ENCODE results near the gene FSTL1. TPM values are rescaled to one million over a fixed set of nuclear protein-coding genes. Genes with fewer than 3 reads are reported as not detected.

Gene FSTL1
- total RNA-seq, 1 experiment from 2014 or later = 20.7 TPM

DNA sequence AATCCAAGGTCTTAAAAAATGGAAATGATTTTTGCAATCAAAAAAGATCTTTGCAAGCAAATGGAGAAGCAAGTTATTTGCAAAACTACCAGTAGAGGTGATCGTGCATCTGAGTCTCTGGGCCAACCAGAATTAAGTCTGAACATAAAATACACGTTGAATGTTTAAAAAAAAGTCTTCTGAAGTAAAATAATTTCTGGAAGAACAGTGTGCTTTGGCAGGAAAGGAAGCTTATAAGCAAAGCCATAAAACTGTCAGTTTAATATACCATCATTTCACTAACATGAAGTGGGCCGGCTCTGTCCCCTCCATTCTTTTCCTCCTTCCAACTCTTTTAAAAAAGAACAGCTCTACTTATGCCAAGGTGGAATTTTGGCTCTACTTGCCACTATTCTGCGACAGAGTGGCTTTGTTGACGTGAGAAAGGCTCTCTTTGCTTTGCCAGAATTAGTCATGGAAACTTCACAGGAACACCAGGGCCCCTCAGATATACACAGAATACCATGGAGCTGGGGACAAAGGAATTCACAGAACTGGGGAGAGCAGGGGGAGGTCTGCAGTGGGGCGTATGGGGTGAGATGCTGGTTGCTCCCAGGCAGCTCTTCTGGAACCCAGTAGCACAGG, 29.8 kb downstream of the FSTL1 start:
- no TSS peak for BruUV-seq (replicated peaks)
- Histone ChIP-seq H3K27ac (ENCODE audit: low read depth, low read length) (no peak overlapping the region), H4K20me1 (ENCODE audit: insufficient read depth) (no peaks in the 10 kb centered on the region), H3K79me2 (ENCODE audit: insufficient read depth, low read length) (no peaks in the 10 kb centered on the region), H3K9ac (ENCODE audit: low read length) (no peak overlapping the region), H3K9me2 (ENCODE audit: insufficient read depth) (no peaks in the 10 kb centered on the region), H3K9me3 (ENCODE audit: control insufficient read depth in 1 of 2, insufficient read depth in 1 of 2, low read depth in 1 of 2, low read length in 2 of 2) (no peaks in the 10 kb centered on the region), H2AFZ (ENCODE audit: low read depth, low read length, poor library complexity, severe bottlenecking) (no peak overlapping the region), H3K4me1 (ENCODE audit: control insufficient read depth in 1 of 2, insufficient read depth in 2 of 2, low read length in 2 of 2) (peaks cover 9 to 23% of the 10 kb centered on the region in 2 experiments), H3K4me3 (replicated peaks in 1 of 2; ENCODE audit: low read depth in 1 of 2, low read length in 2 of 2) (no peak overlapping the region), H3K4me2 (ENCODE audit: low read length) (no peak overlapping the region), H3K27me3 (ENCODE audit: insufficient read depth, low read length) (no peaks in the 10 kb centered on the region), H3K36me3 (ENCODE audit: control insufficient read depth in 1 of 2, insufficient read depth in 2 of 2, low read length in 2 of 2) (no peaks in the 10 kb centered on the region)
- ATAC-seq (no peak), DNase-seq (ENCODE audit: low read depth, low spot score) (no peak)
- ChIA-PET RAD21 (ENCODE audit: low non-redundant PET in 1 of 2, low total read pairs in 2 of 2, uncharacterized antibody in 2 of 2, unreplicated experiment in 2 of 2) (no interaction called here), CTCF (interaction anchor here (0.6 to 7.2 kb wide), 2 partner anchors 137 to 1126 kb away, joined by 3 to 157 read pairs; no protein-coding TSS in a partner anchor), POLR2A (interaction anchor here (1.1 kb wide), 1 partner anchor 176 kb away, joined by 3 read pairs; no protein-coding TSS in a partner anchor)
- intact Hi-C loops (cut with micrococcal nuclease) = no loop called here
- TF ChIP-seq RAD21 (IDR thresholded peaks at IDR 0.05; ENCODE audit: low read depth) = peak; percentile 6; the same call in 1 of the 2 replicates
- TF ChIP-seq, protein P1, sequence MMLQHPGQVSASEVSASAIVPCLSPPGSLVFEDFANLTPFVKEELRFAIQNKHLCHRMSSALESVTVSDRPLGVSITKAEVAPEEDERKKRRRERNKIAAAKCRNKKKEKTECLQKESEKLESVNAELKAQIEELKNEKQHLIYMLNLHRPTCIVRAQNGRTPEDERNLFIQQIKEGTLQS (IDR thresholded peaks at IDR 0.05) = no peak

DNA sequence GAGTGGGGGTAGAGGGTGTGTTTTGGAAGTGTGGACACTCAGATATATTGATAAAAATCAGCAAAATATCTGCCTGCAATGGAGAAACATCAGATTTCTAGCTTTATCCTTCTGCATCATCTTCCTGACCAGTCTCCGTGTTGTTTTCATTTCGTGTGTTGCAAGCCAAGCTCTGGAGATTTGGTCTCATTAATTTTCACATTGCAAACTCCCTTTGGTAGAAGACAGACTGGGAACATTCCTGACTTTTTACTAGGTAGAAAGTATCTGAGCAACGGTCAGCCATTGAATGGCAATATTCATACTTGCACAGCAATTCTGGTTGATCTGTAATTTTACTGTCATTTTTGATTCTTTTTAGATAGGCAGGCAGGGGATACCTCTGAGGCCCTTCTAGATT, 30.4 kb downstream of the FSTL1 start:
- no peaks in the 10 kb centered on the region for H3K79me2 ChIP-seq (ENCODE audit: insufficient read depth, low read length)
- H3K27ac ChIP-seq (ENCODE audit: low read depth, low read length) = no peak overlapping the region
- no TSS peak for BruUV-seq (replicated peaks)
- ATAC-seq = no peak
- H3K4me2 ChIP-seq (ENCODE audit: low read length) = no peak overlapping the region
- no peaks in the 10 kb centered on the region for H3K9me2 ChIP-seq (ENCODE audit: insufficient read depth)
- POLR2A ChIA-PET = no interaction called here
- CTCF ChIA-PET = interaction anchor here (7.2 kb wide), 1 partner anchor 138 kb away, joined by 157 read pairs; no protein-coding TSS in a partner anchor
- no peaks in the 10 kb centered on the region for H3K9me3 ChIP-seq (ENCODE audit: control insufficient read depth in 1 of 2, insufficient read depth in 1 of 2, low read depth in 1 of 2, low read length in 2 of 2)
- peaks cover 9 to 23% of the 10 kb centered on the region in 2 experiments for H3K4me1 ChIP-seq (ENCODE audit: control insufficient read depth in 1 of 2, insufficient read depth in 2 of 2, low read length in 2 of 2)
- no peak overlapping the region for H2AFZ ChIP-seq (ENCODE audit: low read depth, low read length, poor library complexity, severe bottlenecking)
- H3K4me3 ChIP-seq (replicated peaks in 1 of 2; ENCODE audit: low read depth in 1 of 2, low read length in 2 of 2) = no peak overlapping the region
- no peaks in the 10 kb centered on the region for H3K36me3 ChIP-seq (ENCODE audit: control insufficient read depth in 1 of 2, insufficient read depth in 2 of 2, low read length in 2 of 2)
- DNase-seq (ENCODE audit: low read depth, low spot score) = no peak
- intact Hi-C loops (cut with micrococcal nuclease) = no loop called here
- RAD21 ChIA-PET (ENCODE audit: low non-redundant PET in 1 of 2, low total read pairs in 2 of 2, uncharacterized antibody in 2 of 2, unreplicated experiment in 2 of 2) = interaction anchor here in 1 of 2 experiments (0.8 kb wide), 1 partner anchor 138 kb away, joined by 3 read pairs; no protein-coding TSS in a partner anchor
- no peaks in the 10 kb centered on the region for H4K20me1 ChIP-seq (ENCODE audit: insufficient read depth)
- H3K27me3 ChIP-seq (ENCODE audit: insufficient read depth, low read length) = no peaks in the 10 kb centered on the region
- no peak overlapping the region for H3K9ac ChIP-seq (ENCODE audit: low read length)
- TF ChIP-seq ZNF274 (IDR thresholded peaks at IDR 0.05; ENCODE audit: low read depth, low read length) (no peak), EZH2phosphoT487 (IDR thresholded peaks at IDR 0.05; ENCODE audit: borderline replicate concordance) (no peak), EGR1 (IDR thresholded peaks at IDR 0.05; ENCODE audit: low read depth) (no peak), RAD21 (IDR thresholded peaks at IDR 0.05; ENCODE audit: low read depth) (no peak), SIN3A (IDR thresholded peaks at IDR 0.05; ENCODE audit: low read depth) (no peak)
- TF ChIP-seq, protein P1 (IDR thresholded peaks at IDR 0.05) = no peak
- TF ChIP-seq, protein P2, sequence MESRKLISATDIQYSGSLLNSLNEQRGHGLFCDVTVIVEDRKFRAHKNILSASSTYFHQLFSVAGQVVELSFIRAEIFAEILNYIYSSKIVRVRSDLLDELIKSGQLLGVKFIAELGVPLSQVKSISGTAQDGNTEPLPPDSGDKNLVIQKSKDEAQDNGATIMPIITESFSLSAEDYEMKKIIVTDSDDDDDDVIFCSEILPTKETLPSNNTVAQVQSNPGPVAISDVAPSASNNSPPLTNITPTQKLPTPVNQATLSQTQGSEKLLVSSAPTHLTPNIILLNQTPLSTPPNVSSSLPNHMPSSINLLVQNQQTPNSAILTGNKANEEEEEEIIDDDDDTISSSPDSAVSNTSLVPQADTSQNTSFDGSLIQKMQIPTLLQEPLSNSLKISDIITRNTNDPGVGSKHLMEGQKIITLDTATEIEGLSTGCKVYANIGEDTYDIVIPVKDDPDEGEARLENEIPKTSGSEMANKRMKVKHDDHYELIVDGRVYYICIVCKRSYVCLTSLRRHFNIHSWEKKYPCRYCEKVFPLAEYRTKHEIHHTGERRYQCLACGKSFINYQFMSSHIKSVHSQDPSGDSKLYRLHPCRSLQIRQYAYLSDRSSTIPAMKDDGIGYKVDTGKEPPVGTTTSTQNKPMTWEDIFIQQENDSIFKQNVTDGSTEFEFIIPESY (IDR thresholded peaks at IDR 0.05; ENCODE audit: extremely low read depth, insufficient replicate concordance, low read length) = no peak
- TF ChIP-seq, protein P3, sequence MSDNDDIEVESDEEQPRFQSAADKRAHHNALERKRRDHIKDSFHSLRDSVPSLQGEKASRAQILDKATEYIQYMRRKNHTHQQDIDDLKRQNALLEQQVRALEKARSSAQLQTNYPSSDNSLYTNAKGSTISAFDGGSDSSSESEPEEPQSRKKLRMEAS (IDR thresholded peaks at IDR 0.05) = no peak
- TF ChIP-seq, protein P4, sequence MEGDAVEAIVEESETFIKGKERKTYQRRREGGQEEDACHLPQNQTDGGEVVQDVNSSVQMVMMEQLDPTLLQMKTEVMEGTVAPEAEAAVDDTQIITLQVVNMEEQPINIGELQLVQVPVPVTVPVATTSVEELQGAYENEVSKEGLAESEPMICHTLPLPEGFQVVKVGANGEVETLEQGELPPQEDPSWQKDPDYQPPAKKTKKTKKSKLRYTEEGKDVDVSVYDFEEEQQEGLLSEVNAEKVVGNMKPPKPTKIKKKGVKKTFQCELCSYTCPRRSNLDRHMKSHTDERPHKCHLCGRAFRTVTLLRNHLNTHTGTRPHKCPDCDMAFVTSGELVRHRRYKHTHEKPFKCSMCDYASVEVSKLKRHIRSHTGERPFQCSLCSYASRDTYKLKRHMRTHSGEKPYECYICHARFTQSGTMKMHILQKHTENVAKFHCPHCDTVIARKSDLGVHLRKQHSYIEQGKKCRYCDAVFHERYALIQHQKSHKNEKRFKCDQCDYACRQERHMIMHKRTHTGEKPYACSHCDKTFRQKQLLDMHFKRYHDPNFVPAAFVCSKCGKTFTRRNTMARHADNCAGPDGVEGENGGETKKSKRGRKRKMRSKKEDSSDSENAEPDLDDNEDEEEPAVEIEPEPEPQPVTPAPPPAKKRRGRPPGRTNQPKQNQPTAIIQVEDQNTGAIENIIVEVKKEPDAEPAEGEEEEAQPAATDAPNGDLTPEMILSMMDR (IDR thresholded peaks at IDR 0.05 in 2 of 3, conservative IDR thresholded peaks at IDR 0.05 in 1 of 3; ENCODE audit: borderline replicate concordance in 1 of 3, insufficient read depth in 1 of 3, low read depth in 2 of 3, low read length in 2 of 3) = no peak

All from HCT116 (cell line).